Thyroid gland (tissue), 4 donors: ENCODE results near the gene FBN2. TPM values are rescaled to one million over a fixed set of nuclear protein-coding genes. Genes with fewer than 3 reads are reported as not detected.
"Not testable (repeated sequence)": the region's sequence is repeated elsewhere in the genome, so short reads cannot be mapped to it uniquely, and the experiment has no call there.

Experiments
- DNase-seq, 2 donors: peaks; one replicate each; pipeline ENCODE4 v3.0.0-alpha.2; 2019
- H3K27ac ChIP-seq, 3 donors: fragments of 200-600 bp; sonication (generic); 1 replicate in 2 of 3; 2 replicates in 1 of 3; pipeline ENCODE4 v1.5.1; 2016 to 2019; ENCODE audit warnings: mild to moderate bottlenecking in 1 of 3, moderate library complexity in 1 of 3
- H3K27me3 ChIP-seq: fragments of 200-600 bp; sonication (generic); one replicate; pipeline ENCODE4 v1.5.1; 2019
- H3K36me3 ChIP-seq, 2 donors: fragments of 200-600 bp; sonication (generic); one replicate each; pipeline ENCODE4 v1.5.1; 2016 to 2019
- H3K4me1 ChIP-seq, 2 donors: fragments of 200-600 bp; sonication (generic); one replicate each; pipeline ENCODE4 v1.5.1; 2017 to 2019
- H3K4me3 ChIP-seq, 3 donors: fragments of 200-600 bp; sonication (generic); replicated peaks in 1 of 3; 1 replicate in 2 of 3; 2 replicates in 1 of 3; pipeline ENCODE4 v1.5.1; 2016; ENCODE audit warnings: mild to moderate bottlenecking in 1 of 3
- H3K9me3 ChIP-seq: fragments of 200-600 bp; sonication (generic); one replicate; pipeline ENCODE4 v1.5.1; 2017
- CTCF ChIP-seq, 6 experiments: fragments of 200-600 bp in 3 of 6; fragments of 450-650 bp in 3 of 6; sonication (generic) in 3 of 6; IDR thresholded peaks; one replicate each; pipeline ENCODE4 v1.5.1; 2016 to 2019; ENCODE audit warnings: antibody characterized with exemption in 6 of 6, mild to moderate bottlenecking in 2 of 6, inconsistent platforms in 1 of 6, moderate library complexity in 1 of 6
- POLR2A ChIP-seq, 2 donors: fragments of 450-650 bp; IDR thresholded peaks; one replicate each; pipeline ENCODE4 v1.6.1; 2017; ENCODE audit warnings: antibody characterized with exemption in 2 of 2, mild to moderate bottlenecking in 2 of 2, moderate library complexity in 1 of 2
- WGBS, 2 donors: methylation state at CpG; one replicate each; pipeline ENCODE4 v1.1.5; 2017; 5-methylcytosine and 5-hydroxymethylcytosine counted together
- intact Hi-C: fragments of 100-400 bp; cut with DNase I; formaldehyde crosslinking; loops from one replicate; pipeline ENCODE4 v1.15.1; 2023
- total RNA-seq, 4 donors: library from RNA; depleted of rRNA; stranded (reverse); fragments of >200 nt; gene quantifications; one replicate each; pipeline ENCODE4 v1.2.3, GENCODE V29; 2016

FBN2 gene
- total RNA-seq, 4 donors from 2014 or later: 1.0 to 3.9 (median 2.5) TPM

GRCh38 chr5:128328446-128328845 is 209.6 kb downstream of the FBN2 start:
- 76 to 80% methylated on average over 8 of the region's 8 CpGs for WGBS, 2 donors
- Histone ChIP-seq H3K9me3 (no peaks in the 10 kb centered on the region), H3K4me1 (no peaks in the 10 kb centered on the region), H3K36me3 (no peaks in the 10 kb centered on the region), H3K27me3 (no peaks in the 10 kb centered on the region), H3K4me3 (no peak overlapping the region), H3K27ac (no peak overlapping the region)
- intact Hi-C loops: no loop called here
- DNase-seq: no peak
- TF ChIP-seq POLR2A (IDR thresholded peaks at IDR 0.05) (no peak), CTCF (IDR thresholded peaks at IDR 0.05) (no peak)

GRCh38 chr5:128328007-128328406 is 210.0 kb downstream of the FBN2 start:
- no peak overlapping the region for H3K27ac ChIP-seq
- H3K9me3 ChIP-seq: no peaks in the 10 kb centered on the region
- no peak overlapping the region for H3K4me3 ChIP-seq
- H3K36me3 ChIP-seq: no peaks in the 10 kb centered on the region
- H3K4me1 ChIP-seq: no peaks in the 10 kb centered on the region
- no peaks in the 10 kb centered on the region for H3K27me3 ChIP-seq
- intact Hi-C loops: no loop called here
- no peak for TF ChIP-seq POLR2A (IDR thresholded peaks at IDR 0.05)
- TF ChIP-seq CTCF (IDR thresholded peaks at IDR 0.05): no peak
- WGBS, 2 donors: 49 to 67% methylated on average over 1 of the region's 1 CpG
- no peak for DNase-seq

GRCh38 chr5:128321418-128321817 is 216.6 kb downstream of the FBN2 start:
- DNase-seq, H3K27me3 ChIP-seq, H3K36me3 ChIP-seq, H3K27ac ChIP-seq, intact Hi-C loops, H3K4me3 ChIP-seq, H3K9me3 ChIP-seq, H3K4me1 ChIP-seq: not testable (repeated sequence)
- WGBS, 2 donors: 91 to 92% methylated on average over 4 of the region's 4 CpGs

GRCh38 chr5:128318691-128319090 is 219.4 kb downstream of the FBN2 start:
- 92 to 95% methylated on average over 2 of the region's 2 CpGs for WGBS, 2 donors
- no peak for DNase-seq
- Histone ChIP-seq H3K4me3 (no peak overlapping the region), H3K27me3 (no peaks in the 10 kb centered on the region), H3K9me3 (no peaks in the 10 kb centered on the region), H3K27ac (no peak overlapping the region), H3K36me3 (no peaks in the 10 kb centered on the region), H3K4me1 (no peaks in the 10 kb centered on the region)
- intact Hi-C loops: no loop called here
- TF ChIP-seq CTCF (IDR thresholded peaks at IDR 0.05) (no peak), POLR2A (IDR thresholded peaks at IDR 0.05) (no peak)

- DNase-seq: no peak
- WGBS, 2 donors: 77 to 88% methylated on average over 1 of the region's 1 CpG
- H3K27me3 ChIP-seq: no peaks in the 10 kb centered on the region
- H3K27ac ChIP-seq: no peak overlapping the region
- TF ChIP-seq CTCF (IDR thresholded peaks at IDR 0.05): no peak
- TF ChIP-seq POLR2A (IDR thresholded peaks at IDR 0.05): no peak
- no peaks in the 10 kb centered on the region for H3K36me3 ChIP-seq
- H3K9me3 ChIP-seq: no peaks in the 10 kb centered on the region
- H3K4me3 ChIP-seq: no peak overlapping the region
- H3K4me1 ChIP-seq: no peaks in the 10 kb centered on the region
- intact Hi-C loops: no loop called here
These were observed 220.6 kb downstream of the FBN2 start for GRCh38 chr5:128317481-128317880.

- TF ChIP-seq CTCF (IDR thresholded peaks at IDR 0.05): no peak
- TF ChIP-seq POLR2A (IDR thresholded peaks at IDR 0.05): no peak
- Histone ChIP-seq H3K27me3 (no peaks in the 10 kb centered on the region), H3K9me3 (no peaks in the 10 kb centered on the region), H3K36me3 (no peaks in the 10 kb centered on the region), H3K4me1 (no peaks in the 10 kb centered on the region), H3K4me3 (no peak overlapping the region), H3K27ac (no peak overlapping the region)
- DNase-seq: no peak
- intact Hi-C loops: no loop called here
- 89% methylated on average over 4 of the region's 4 CpGs for WGBS, 2 donors
These were observed 222.4 kb downstream of the FBN2 start for GRCh38 chr5:128315671-128316070.
